Cardiac ventricle fibroblast (primary cell): ENCODE results near the gene CXorf38. TPM values are rescaled to one million over a fixed set of nuclear protein-coding genes. Genes with fewer than 3 reads are reported as not detected.

Source experiments
- total RNA-seq: library from RNA; depleted of rRNA; stranded (reverse); fragments of >200 nt; gene quantifications from 2 replicates; pipeline ENCODE4 v1.2.3, GENCODE V29; 2015

Gene CXorf38
- 9.6 and 11.7 TPM in 2 replicates for total RNA-seq

GRCh38 chrX:40647307-40648197, at the start of gene CXorf38:
CXorf38 (minus strand) TSS chrX:40647561; CDS start chrX:40647520, 41 bp downstream.

GRCh38 chrX:40623139-40623536, 24.2 kb downstream of the CXorf38 start, which contains the start of gene MPC1L:
MPC1L (plus strand) TSS chrX:40623428; CDS start chrX:40623566, 138 bp downstream.

GRCh38 chrX:40580537-40581335, 66.6 kb downstream of the CXorf38 start, which contains the start of gene ATP6AP2:
ATP6AP2 (plus strand) TSS chrX:40580970; CDS start chrX:40581066, 96 bp downstream.

Other genes starting within 250 kb of the CXorf38 start
- gene ATP6AP2, start 66.6 kb downstream of the CXorf38 start, total RNA-seq: 167 and 184 TPM in 2 replicates
- gene MPC1L, start 24.1 kb downstream of the CXorf38 start, total RNA-seq: not detected in 2 replicates
- 19.8 and 19.9 TPM in 2 replicates for gene MED14, start 88.0 kb upstream of the CXorf38 start, total RNA-seq